GM23248 (cell line): ENCODE measurements around the gene TAS1R2.

Source experiments
- EZH2 ChIP-seq: fragments of 200-600 bp; sonication (generic); IDR thresholded peaks from 2 replicates; pipeline ENCODE4 v1.6.1; 2018; ENCODE audit warnings: antibody characterized with exemption, mild to moderate bottlenecking; ENCODE audit not compliant: insufficient read depth, poor library complexity, severe bottlenecking
- EZH2phosphoT487 ChIP-seq: fragments of 200-600 bp; sonication (generic); IDR thresholded peaks from 2 replicates; pipeline ENCODE4 v1.6.1; 2018; ENCODE audit warnings: antibody characterized with exemption, moderate library complexity, mild to moderate bottlenecking, low read depth; ENCODE audit not compliant: insufficient read depth

DNA sequence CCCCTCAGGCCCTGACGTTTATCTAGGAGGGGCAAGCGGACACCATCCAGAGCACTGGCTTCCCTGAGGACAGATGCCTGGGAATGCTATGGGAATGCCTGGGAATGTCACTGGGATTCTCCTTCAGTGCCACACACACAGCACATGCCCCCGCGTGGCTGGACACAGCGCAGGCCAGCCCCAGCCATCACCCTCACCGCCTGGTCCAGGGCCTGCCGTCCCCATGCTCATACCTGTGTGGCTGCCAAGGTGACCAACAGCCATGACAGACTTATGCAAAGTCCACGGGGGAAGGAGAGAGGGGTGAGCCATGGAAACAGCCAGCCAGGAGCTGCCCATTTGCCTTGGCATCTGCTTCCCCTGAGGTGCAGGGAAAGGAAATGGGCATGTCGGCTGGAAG lies 5.7 kb upstream of the TAS1R2 start:
- TF ChIP-seq EZH2phosphoT487 (no peak), EZH2 (no peak)
